Mucosa of stomach (tissue), 1 donor: ENCODE data around the gene FBXW4.

Experiments
- H3K27me3 ChIP-seq: one replicate; pipeline ENCODE4 v1.7.0; 2013; ENCODE audit warnings: mild to moderate bottlenecking, low read length; ENCODE audit not compliant: control insufficient read depth, insufficient read depth
- H3K36me3 ChIP-seq: one replicate; pipeline ENCODE4 v1.7.0; 2013; ENCODE audit warnings: low read length; ENCODE audit not compliant: control insufficient read depth, insufficient read depth
- H3K4me1 ChIP-seq: one replicate; pipeline ENCODE4 v1.7.0; 2013; ENCODE audit warnings: mild to moderate bottlenecking, low read length; ENCODE audit not compliant: control insufficient read depth, insufficient read depth
- H3K4me3 ChIP-seq: one replicate; pipeline ENCODE4 v1.7.0; 2013; ENCODE audit warnings: low read length
- H3K9ac ChIP-seq: one replicate; pipeline ENCODE4 v1.7.0; 2013; ENCODE audit warnings: mild to moderate bottlenecking, low read length, moderate library complexity
- H3K9me3 ChIP-seq: one replicate; pipeline ENCODE4 v1.7.0; 2013; ENCODE audit warnings: mild to moderate bottlenecking, low read length, moderate library complexity; ENCODE audit not compliant: control insufficient read depth
- donor health status: Pancreatic carcinoma.

Gene FBXW4

GRCh38 chr10:101718690-101719275, 23.8 kb upstream of the FBXW4 start:
- Histone ChIP-seq H3K4me1 (peaks cover 11% of the 10 kb centered on the region), H3K36me3 (no peaks in the 10 kb centered on the region), H3K9ac (no peak overlapping the region), H3K4me3 (no peak overlapping the region), H3K9me3 (no peaks in the 10 kb centered on the region), H3K27me3 (no peaks in the 10 kb centered on the region)

DNA sequence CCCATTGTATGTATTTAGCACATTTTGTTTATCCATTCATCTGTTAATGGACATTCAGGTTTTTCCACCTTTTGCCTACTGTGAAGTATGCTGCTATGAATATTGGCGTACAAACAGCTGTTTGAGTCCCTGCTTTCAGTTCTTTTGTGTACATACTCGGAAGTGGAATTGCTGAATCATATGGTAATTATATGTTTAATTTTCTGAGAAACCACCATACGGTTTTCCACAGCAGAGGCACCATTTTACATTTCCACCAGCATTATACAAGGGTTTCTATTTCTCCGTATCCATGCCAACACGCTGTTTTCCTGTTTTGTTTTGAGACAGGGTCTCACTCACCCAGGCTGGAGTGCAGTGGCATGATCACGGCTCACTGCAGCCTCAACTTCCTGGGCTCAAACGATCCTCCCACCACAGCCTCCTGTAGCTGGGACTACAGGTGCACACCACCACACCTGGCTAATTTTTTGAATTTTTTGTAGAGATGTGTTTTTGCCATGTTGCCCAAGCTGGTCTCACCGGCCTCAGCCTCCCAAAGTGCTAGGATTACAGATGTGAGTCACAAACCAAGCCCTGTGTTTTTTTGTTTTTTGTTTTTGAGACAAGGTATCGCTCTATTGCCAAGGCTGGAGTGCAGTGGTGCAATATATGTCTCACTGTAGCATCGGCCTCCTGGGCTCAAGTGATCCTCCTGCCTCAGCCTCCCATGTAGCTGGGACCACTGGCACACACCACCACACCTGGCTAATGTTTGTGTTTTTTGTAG, 22.1 kb upstream of the FBXW4 start:
- Histone ChIP-seq H3K9ac (no peak overlapping the region), H3K4me3 (no peak overlapping the region), H3K27me3 (no peaks in the 10 kb centered on the region), H3K4me1 (peaks cover 11% of the 10 kb centered on the region), H3K36me3 (no peaks in the 10 kb centered on the region), H3K9me3 (no peaks in the 10 kb centered on the region)

DNA sequence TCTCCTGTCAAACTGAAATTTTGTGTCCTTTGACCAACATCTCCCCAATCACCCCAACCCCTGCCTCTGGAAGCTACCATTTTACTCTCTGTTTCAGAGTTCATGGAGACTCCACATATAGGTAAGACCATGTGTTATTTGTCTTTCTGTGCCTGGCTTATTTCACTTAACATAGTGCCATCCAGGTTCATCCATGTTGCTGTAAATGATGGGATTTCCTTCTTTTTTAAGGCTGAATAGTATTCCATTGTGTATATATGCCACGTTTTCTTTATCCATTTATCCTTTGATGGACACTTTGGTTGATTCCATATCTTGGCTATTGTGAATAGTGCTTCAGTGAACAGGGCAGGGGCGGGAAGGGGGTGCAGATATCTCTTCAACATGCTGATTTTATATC, 18.0 kb upstream of the FBXW4 start:
- H3K9ac ChIP-seq: no peak overlapping the region
- no peak overlapping the region for H3K4me3 ChIP-seq
- H3K36me3 ChIP-seq: no peaks in the 10 kb centered on the region
- peaks cover 18% of the 10 kb centered on the region for H3K4me1 ChIP-seq
- H3K27me3 ChIP-seq: no peaks in the 10 kb centered on the region
- no peaks in the 10 kb centered on the region for H3K9me3 ChIP-seq

GRCh38 chr10:101710793-101711192, 15.8 kb upstream of the FBXW4 start:
- Histone ChIP-seq H3K9me3 (no peaks in the 10 kb centered on the region), H3K9ac (no peak overlapping the region), H3K4me3 (no peak overlapping the region), H3K36me3 (no peaks in the 10 kb centered on the region), H3K27me3 (no peaks in the 10 kb centered on the region), H3K4me1 (peaks cover 7% of the 10 kb centered on the region)

GRCh38 chr10:101710059-101710695, 15.2 kb upstream of the FBXW4 start:
- H3K27me3 ChIP-seq: no peaks in the 10 kb centered on the region
- H3K4me3 ChIP-seq: no peak overlapping the region
- H3K9ac ChIP-seq: no peak overlapping the region
- peaks cover 7% of the 10 kb centered on the region for H3K4me1 ChIP-seq
- H3K9me3 ChIP-seq: no peaks in the 10 kb centered on the region
- H3K36me3 ChIP-seq: no peaks in the 10 kb centered on the region

GRCh38 chr10:101709359-101710058, 14.5 kb upstream of the FBXW4 start:
- no peak overlapping the region for H3K4me3 ChIP-seq
- H3K9me3 ChIP-seq: no peaks in the 10 kb centered on the region
- peaks cover 7% of the 10 kb centered on the region for H3K4me1 ChIP-seq
- H3K36me3 ChIP-seq: no peaks in the 10 kb centered on the region
- no peaks in the 10 kb centered on the region for H3K27me3 ChIP-seq
- H3K9ac ChIP-seq: no peak overlapping the region

DNA sequence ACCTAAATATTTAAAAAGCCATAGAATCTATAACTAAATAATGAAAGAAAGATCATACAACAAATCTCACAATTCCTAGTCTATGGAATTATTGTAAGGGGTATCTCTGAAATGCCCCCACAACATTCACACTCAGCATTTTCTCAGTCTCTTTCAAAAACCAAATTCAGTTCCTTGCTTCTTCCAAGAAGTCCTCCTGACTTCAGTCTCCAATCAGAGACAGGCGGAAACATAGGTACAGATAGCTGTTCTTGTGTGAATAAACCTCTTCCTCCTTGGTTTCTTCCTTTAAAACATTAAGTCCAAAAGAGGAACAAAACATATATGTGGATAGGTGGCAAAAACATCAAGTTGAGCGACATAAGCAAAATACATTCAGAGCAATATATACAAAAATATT, 13.9 kb upstream of the FBXW4 start:
- Histone ChIP-seq H3K27me3 (no peaks in the 10 kb centered on the region), H3K4me3 (no peak overlapping the region), H3K36me3 (no peaks in the 10 kb centered on the region), H3K9me3 (no peaks in the 10 kb centered on the region), H3K4me1 (peaks cover 7% of the 10 kb centered on the region), H3K9ac (no peak overlapping the region)

GRCh38 chr10:101708073-101708472, 13.1 kb upstream of the FBXW4 start:
- no peak overlapping the region for H3K9ac ChIP-seq
- peaks cover 7% of the 10 kb centered on the region for H3K4me1 ChIP-seq
- no peaks in the 10 kb centered on the region for H3K9me3 ChIP-seq
- H3K36me3 ChIP-seq: no peaks in the 10 kb centered on the region
- H3K27me3 ChIP-seq: no peaks in the 10 kb centered on the region
- no peak overlapping the region for H3K4me3 ChIP-seq

DNA sequence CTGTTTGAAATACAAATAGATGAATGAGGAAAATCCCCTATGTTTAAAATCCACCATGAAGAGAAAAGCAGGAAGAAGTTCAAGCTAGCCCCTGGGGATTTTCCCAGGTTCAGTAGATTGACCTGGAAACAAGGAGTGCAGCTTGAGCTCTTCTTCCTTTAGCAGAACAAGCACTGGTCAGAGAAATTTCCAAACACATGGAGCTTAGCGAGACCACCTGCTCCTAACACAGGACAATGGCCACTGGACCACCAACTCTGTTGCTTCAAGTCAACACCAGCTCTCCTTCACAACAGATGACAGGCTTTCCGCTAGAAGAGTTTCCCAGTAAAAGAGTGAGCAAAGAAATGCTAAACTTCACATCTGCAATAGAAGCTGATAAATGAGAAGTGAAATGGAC, 9.4 kb upstream of the FBXW4 start:
- Histone ChIP-seq H3K9me3 (no peaks in the 10 kb centered on the region), H3K27me3 (no peaks in the 10 kb centered on the region)

DNA sequence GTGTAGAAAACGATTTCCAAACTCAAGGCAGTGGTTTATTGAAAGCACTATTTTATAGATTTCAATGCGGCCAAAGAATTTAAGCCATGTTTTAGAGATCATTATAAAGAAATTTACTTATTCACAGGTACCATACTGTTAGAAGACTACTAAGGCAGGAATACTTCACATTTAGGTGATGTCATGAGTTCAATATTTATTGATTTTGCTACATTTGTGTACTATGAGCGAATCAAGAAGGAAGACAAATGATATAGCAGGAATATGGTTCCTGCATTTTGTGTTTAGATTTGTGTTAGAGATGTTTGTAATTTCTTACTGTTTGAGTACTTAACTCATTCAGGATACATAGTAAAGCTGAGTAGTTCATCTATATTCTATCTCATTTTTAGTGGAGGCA, 1.7 kb upstream of the FBXW4 start:
- H3K9ac ChIP-seq: no peak overlapping the region
- H3K4me1 ChIP-seq: peaks cover 7% of the 10 kb centered on the region
- H3K27me3 ChIP-seq: no peaks in the 10 kb centered on the region
- no peaks in the 10 kb centered on the region for H3K36me3 ChIP-seq
- H3K4me3 ChIP-seq: no peak overlapping the region
- H3K9me3 ChIP-seq: no peaks in the 10 kb centered on the region

More for the DNA sequence above, 9.4 kb upstream of the FBXW4 start:
- no peak overlapping the region for H3K4me3 ChIP-seq
- H3K4me1 ChIP-seq: no peaks in the 10 kb centered on the region
- no peaks in the 10 kb centered on the region for H3K36me3 ChIP-seq
- no peak overlapping the region for H3K9ac ChIP-seq

- H3K36me3 ChIP-seq: no peaks in the 10 kb centered on the region
- H3K9ac ChIP-seq: peak overlapping the region; percentile 100
- peaks cover 14% of the 10 kb centered on the region for H3K4me1 ChIP-seq
- no peak overlapping the region for H3K4me3 ChIP-seq
- no peaks in the 10 kb centered on the region for H3K27me3 ChIP-seq
- no peaks in the 10 kb centered on the region for H3K9me3 ChIP-seq
Observed at GRCh38 chr10:101695404-101695890, 477 bp upstream of the FBXW4 start.
